Measurements from ENCODE around the gene SRP68. TPM values are rescaled to one million over a fixed set of nuclear protein-coding genes. Genes with fewer than 3 reads are reported as not detected.

The SRP68 gene
- polyA plus RNA-seq, 1 of the 3 experiments (the other 2 are of a cell fraction) = 76.8 TPM

GRCh38 chr17:76034428-76035350 is 37.6 kb downstream of the SRP68 start:
- CTCF ChIA-PET = interaction anchor here (1.0 to 13.5 kb wide), 5 partner anchors 15 to 35 kb away, joined by 3 to 133 read pairs (median 4); no protein-coding TSS in a partner anchor
- Histone ChIP-seq H3K9me3 (no peaks in the 10 kb centered on the region), H3K4me2 (no peak overlapping the region), H2AFZ (ENCODE audit: low read depth) (no peak overlapping the region), H3F3A (replicated peaks; ENCODE audit: insufficient read depth) (peaks cover 16% of the 10 kb centered on the region), H3K9me2 (no peaks in the 10 kb centered on the region), H3K79me2 (ENCODE audit: insufficient read depth) (no peaks in the 10 kb centered on the region), H3K9ac (no peak overlapping the region), H3K4me3 (ENCODE audit: low read depth in 2 of 2, low read length in 1 of 2) (no peak overlapping the region), H3K4me1 (ENCODE audit: control insufficient read depth in 1 of 2, insufficient read depth in 2 of 2, low read depth in 1 of 2, low read length in 1 of 2) (peaks cover 4 to 15% of the 10 kb centered on the region in 2 experiments; a peak in 2 of 4 replicates), H4K20me1 (ENCODE audit: insufficient read depth) (no peaks in the 10 kb centered on the region), H3K36me3 (replicated peaks in 1 of 2; ENCODE audit: control insufficient read depth in 1 of 2, insufficient read depth in 2 of 2, low read length in 1 of 2) (peaks cover 16 to 18% of the 10 kb centered on the region in 2 experiments), H3K27me3 (ENCODE audit: insufficient read depth) (no peaks in the 10 kb centered on the region), H3K27ac (ENCODE audit: low read depth in 2 of 2, low read length in 1 of 2) (no peak overlapping the region)
- POLR2A ChIA-PET = no interaction called here
- DNase-seq = no peak
- TF ChIP-seq EP300 (IDR thresholded peaks at IDR 0.05; ENCODE audit: borderline replicate concordance in 1 of 2, low read depth in 1 of 2, low read length in 1 of 2) (no peak), RXRA (IDR thresholded peaks at IDR 0.05; ENCODE audit: borderline replicate concordance, low read depth) (no peak), RCOR1 (IDR thresholded peaks at IDR 0.05; ENCODE audit: low read length) (no peak), USF1 (IDR thresholded peaks at IDR 0.05; ENCODE audit: borderline replicate concordance, low read depth) (no peak), JUND (IDR thresholded peaks at IDR 0.05) (no peak), TAF1 (IDR thresholded peaks at IDR 0.05; ENCODE audit: borderline replicate concordance, low read depth, low read length) (no peak), GABPA (IDR thresholded peaks at IDR 0.05; ENCODE audit: low read depth) (no peak), ELF1 (IDR thresholded peaks at IDR 0.05) (no peak), YY1 (IDR thresholded peaks at IDR 0.05; ENCODE audit: low read depth) (no peak), MAX (IDR thresholded peaks at IDR 0.05; ENCODE audit: low read depth) (no peak), NFIC (IDR thresholded peaks at IDR 0.05; ENCODE audit: borderline replicate concordance) (no peak), POLR2AphosphoS5 (IDR thresholded peaks at IDR 0.05; ENCODE audit: low read depth, low read length) (no peak), TCF12 (IDR thresholded peaks at IDR 0.05) (no peak), IRF3 (IDR thresholded peaks at IDR 0.05; ENCODE audit: low read depth, low read length) (no peak), FOXJ3 (CRISPR knock-in tag; IDR thresholded peaks at IDR 0.05) (no peak)
- 93% methylated on average over 13 of the region's 13 CpGs for WGBS (ENCODE audit: low lambda C conversion rate)

GRCh38 chr17:76033139-76033538 is 39.2 kb downstream of the SRP68 start:
- POLR2A ChIA-PET = no interaction called here
- Histone ChIP-seq H3K4me3 (ENCODE audit: low read depth in 2 of 2, low read length in 1 of 2) (no peak overlapping the region), H3K27ac (ENCODE audit: low read depth in 2 of 2, low read length in 1 of 2) (no peak overlapping the region), H4K20me1 (ENCODE audit: insufficient read depth) (no peaks in the 10 kb centered on the region), H3F3A (replicated peaks; ENCODE audit: insufficient read depth) (peaks cover 13% of the 10 kb centered on the region), H3K4me2 (no peak overlapping the region), H3K9me2 (no peaks in the 10 kb centered on the region), H3K79me2 (ENCODE audit: insufficient read depth) (no peaks in the 10 kb centered on the region), H3K36me3 (replicated peaks in 1 of 2; ENCODE audit: control insufficient read depth in 1 of 2, insufficient read depth in 2 of 2, low read length in 1 of 2) (peaks cover under 1 to 3% of the 10 kb centered on the region in 2 experiments), H3K9me3 (no peaks in the 10 kb centered on the region), H3K4me1 (ENCODE audit: control insufficient read depth in 1 of 2, insufficient read depth in 2 of 2, low read depth in 1 of 2, low read length in 1 of 2) (peaks cover 9 to 23% of the 10 kb centered on the region in 2 experiments; a peak in 3 of 4 replicates), H2AFZ (ENCODE audit: low read depth) (no peak overlapping the region), H3K9ac (no peak overlapping the region), H3K27me3 (ENCODE audit: insufficient read depth) (no peaks in the 10 kb centered on the region)
- CTCF ChIA-PET = interaction anchor here (0.8 to 13.5 kb wide), 5 partner anchors 18 to 246 kb away, joined by 3 to 133 read pairs (median 4); no protein-coding TSS in a partner anchor
- DNase-seq = no peak
- TF ChIP-seq RAD21 (IDR thresholded peaks at IDR 0.05; ENCODE audit: low read length) = no peak
- no peak for TF ChIP-seq RXRA (IDR thresholded peaks at IDR 0.05; ENCODE audit: borderline replicate concordance, low read depth)
- TF ChIP-seq GATA2 (CRISPR knock-in tag; IDR thresholded peaks at IDR 0.05) = no peak
- no peak for TF ChIP-seq RCOR1 (IDR thresholded peaks at IDR 0.05; ENCODE audit: low read length)
- TF ChIP-seq NRF1 (IDR thresholded peaks at IDR 0.05; ENCODE audit: low read depth, low read length) = no peak
- TF ChIP-seq GABPA (IDR thresholded peaks at IDR 0.05; ENCODE audit: low read depth) = no peak
- TF ChIP-seq REST (IDR thresholded peaks at IDR 0.05; ENCODE audit: low read depth, low read length) = no peak
- no peak for TF ChIP-seq MEF2A (IDR thresholded peaks at IDR 0.05; ENCODE audit: borderline replicate concordance, low read depth)
- no peak for TF ChIP-seq ELF1 (IDR thresholded peaks at IDR 0.05)
- no peak for TF ChIP-seq EP300 (IDR thresholded peaks at IDR 0.05; ENCODE audit: borderline replicate concordance in 1 of 2, low read depth in 1 of 2, low read length in 1 of 2)
- no peak for TF ChIP-seq SIN3A (IDR thresholded peaks at IDR 0.05; ENCODE audit: borderline replicate concordance, low read depth, low read length)
- no peak for TF ChIP-seq NFIC (IDR thresholded peaks at IDR 0.05; ENCODE audit: borderline replicate concordance)
- WGBS (ENCODE audit: low lambda C conversion rate) = 92% methylated on average over 6 of the region's 6 CpGs
